HuH-7.5 (cell line): ENCODE data around the gene ACSL3.
"Not testable (repeated sequence)": the region's sequence is repeated elsewhere in the genome, so short reads cannot be mapped to it uniquely, and the experiment has no call there.

Experiments used
- DNase-seq: peaks from one replicate; pipeline ENCODE4 v3.0.0; 2011; ENCODE audit warnings: low spot score

Gene ACSL3

DNA sequence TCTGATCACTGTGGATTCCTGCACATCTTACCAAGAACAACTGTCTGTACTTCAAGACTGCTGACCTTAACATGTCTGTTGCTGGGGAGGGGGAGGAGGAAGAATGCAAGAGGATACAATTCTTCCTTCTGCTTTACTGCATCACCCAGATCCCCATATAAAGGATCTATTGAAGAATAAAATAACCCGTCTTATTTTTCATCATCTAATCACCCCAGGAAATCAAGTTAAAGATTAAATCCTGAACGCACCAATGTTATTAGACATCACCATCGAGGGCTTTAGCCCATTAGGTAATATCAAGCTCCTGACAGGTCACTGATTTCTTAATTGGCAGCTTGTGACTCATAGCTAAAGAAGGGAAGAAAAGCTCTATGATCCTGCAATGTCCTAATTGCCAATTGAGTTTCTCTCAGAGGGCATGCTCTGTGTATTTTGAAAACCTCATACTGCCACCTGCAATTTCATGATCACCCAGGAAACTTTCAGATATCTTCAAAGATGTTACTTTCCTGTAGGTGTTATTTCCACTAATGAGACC, 115.8 kb downstream of the ACSL3 start:
- DNase-seq, result no peak

DNA sequence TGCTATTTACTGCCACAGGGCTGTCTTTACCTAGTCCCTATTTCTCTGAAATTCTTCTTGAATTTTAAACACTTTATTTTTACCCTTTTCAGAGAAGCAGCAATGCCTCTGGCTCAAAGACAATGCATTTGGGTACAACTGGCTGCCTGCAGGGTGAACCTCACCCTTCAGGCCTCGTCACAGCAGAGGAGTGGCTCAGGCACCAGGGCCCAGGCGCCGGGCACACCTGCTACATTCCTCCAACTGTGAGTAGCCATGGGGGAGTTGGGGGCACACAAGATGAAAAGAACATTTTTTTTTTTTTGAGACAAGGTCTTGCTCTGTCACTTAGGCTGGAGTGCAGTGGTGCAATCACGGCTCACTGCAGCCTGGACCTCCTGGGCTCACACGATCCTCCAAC, 116.3 kb downstream of the ACSL3 start:
- DNase-seq, result no peak

DNA sequence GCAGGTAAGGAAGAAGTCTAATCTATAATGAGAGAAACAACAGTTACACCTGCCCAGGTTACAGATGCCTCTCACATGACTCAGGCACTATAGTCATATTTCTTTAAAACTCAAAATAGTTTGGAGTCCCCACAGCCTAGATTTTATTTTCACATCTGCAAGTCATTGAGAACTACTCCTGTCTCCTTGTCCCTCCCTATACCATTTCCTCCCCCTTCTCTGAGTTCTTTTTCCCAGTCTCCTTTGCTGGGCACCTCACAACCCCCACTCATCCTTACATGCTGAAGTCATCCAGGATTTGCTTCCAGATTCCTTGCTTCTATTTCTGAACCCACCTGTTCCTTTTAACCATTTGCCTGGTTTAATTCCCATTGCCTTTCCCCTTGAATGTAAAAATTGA, 118.0 kb downstream of the ACSL3 start:
- DNase-seq, result no peak

DNA sequence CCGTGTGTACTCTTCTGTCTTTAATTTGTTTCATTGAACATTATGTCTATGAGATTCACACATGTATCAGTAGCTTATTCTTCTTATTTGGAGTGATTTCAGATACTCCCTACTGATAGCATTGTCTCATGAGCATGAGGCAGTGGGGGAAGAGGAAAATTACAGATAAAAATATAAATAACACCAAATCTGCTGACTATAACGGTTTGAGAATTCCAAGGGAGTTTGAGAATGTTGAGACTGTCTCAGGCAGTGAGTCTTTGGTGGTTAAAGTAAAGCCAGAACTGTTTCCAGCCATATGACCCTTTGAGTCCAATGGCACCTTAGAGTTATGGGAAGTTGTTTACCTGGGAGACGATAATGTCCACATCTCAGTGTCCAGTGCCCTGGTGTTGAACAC, 118.6 kb downstream of the ACSL3 start:
- DNase-seq, result no peak

DNA sequence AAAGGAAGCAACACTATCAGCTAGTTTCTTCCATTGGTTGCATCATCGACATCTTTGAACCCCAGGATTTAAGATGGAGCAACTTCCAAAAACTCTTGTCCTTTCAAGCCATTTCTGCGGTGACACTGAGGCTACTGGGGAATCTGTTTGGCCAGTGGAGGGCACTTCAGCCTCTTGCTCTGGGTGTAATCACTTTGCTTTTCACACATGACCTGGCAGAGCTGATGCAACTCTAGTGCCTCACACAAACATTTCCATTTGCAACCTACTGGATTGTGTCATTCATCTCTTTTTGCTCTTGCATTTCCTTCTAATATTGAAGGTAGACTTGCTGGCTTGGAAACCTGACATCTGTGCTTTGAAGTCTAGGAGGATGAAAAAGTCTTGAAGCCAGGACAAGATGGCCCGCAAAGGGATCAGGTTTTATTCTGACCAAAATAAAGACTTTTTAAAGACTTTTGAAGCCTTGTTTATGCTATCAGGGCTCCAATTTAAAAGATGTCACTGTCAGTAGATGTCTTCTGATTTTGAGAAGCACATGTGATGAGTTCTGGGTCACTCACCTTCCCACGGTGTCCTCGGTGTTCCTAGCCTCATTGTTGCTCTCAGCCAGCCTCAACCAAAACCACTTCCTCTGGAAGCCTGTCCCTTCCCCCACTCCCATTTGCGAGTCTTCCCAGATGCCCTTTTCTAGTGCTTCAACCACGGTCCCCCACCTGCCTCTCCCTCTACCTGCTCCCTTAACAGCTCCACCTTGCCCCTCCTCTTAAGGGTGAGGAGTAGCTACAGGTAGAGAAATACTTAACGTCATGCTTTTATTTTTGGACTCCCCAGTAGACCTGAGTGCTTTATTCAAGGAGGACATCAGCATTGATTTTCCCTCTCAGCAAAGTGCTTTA, 121.4 kb downstream of the ACSL3 start:
- DNase-seq, result peak; percentile 12

DNA sequence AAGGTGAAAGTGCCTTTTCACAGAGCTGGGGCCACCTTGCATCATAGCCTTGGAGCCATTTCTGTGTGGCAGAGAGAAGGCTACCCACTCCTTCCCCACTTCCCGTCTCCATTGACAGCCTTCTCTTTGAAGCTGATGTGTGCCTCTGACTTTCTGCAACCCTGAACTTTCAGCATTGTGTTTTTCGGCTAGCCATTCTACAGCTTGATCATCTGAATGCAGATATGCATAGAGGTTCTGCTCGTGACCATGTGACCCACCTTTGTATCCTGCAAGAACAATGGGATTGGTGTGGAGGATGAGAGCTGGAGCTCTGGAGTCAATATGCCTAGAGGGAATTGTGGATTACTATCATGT, 122.1 kb downstream of the ACSL3 start:
- DNase-seq, result no peak

DNA sequence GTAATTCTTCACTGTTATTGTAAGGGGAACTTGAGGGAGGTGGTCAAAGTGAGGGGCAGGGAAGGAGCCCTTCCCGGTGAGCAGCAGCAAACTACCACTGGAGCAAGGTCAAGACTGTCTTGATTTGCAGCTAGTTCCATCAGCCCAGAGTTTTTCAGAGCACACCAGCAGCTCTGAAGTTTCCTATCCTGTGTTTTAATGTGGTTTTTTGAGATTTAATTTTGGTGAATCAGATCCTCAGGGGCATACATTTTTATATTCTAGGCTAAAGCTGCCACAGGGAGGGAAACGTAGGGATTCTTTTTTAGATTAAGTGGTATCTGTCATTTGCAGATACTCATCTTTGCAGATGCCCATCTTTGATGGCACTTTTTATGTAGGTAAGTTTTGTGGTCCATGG, 124.1 kb downstream of the ACSL3 start:
- no peak for DNase-seq

DNA sequence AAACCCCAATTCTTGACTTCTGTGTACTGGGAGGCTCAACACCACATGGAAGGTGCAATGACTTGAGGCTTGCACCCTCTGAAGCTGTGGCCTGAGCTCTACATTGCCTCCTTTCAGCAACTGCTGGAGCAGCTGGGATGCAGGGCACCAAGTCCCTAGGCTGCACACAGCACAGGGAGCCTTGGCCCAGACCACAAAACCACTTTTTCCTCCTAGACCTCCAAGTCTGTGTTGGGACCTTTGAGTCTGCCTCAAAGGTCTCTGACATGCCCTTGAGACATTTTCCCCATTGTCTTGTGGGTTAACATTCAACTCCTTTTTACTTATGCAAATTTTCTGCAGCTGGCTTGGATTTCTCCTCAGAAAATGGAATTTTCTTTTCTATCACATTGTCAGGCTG, 128.6 kb downstream of the ACSL3 start:
- no peak for DNase-seq

DNA sequence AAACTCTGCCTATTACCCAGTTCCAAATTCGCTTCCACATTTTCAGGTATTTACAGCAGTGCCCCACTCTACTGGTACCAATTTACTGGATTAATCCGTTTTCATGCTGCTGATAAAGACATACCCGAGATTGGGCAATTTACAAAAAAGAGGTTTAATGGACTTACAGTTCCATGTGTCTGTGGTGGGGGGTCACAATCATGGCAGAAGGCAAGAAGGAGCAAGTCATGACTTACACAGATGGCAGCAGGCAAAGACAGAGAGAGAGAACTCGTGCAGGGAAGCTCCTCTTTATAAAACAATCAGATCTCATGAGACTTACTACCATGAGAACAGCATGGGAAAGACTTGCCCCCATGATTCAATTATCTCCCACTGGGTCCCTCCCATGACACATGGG, 129.4 kb downstream of the ACSL3 start:
- DNase-seq, result not testable (repeated sequence)

DNA sequence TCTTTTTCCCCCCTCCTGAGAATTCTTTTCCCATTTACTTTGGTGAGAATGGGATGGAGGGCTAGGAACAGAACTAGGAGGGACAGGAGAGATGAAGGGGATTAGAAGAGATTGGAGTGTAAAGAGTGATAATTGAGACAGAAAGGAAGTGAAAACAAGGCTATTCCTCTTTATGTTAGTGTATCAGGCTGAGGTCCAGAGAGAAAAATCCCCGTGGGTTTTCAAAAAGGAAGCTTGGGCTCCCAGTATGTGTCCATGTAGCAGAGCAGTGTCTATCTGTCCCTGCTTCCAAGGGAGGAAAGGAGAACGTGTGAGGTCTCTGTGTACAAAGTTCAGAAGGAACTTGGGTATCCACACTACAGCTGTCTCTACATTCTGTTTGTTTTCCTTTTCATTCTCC, 131.3 kb downstream of the ACSL3 start:
- DNase-seq, result no peak
